Neutrophil (primary cell): ENCODE data around the gene APBA3.

Experiments
- H3K27ac ChIP-seq: fragments of 200-600 bp; sonication (generic); 2 replicates; pipeline ENCODE4 v1.5.1; 2016; ENCODE audit warnings: mild to moderate bottlenecking, moderate library complexity
- H3K27me3 ChIP-seq: fragments of 200-600 bp; sonication (generic); 2 replicates; pipeline ENCODE4 v1.6.0; 2016; ENCODE audit warnings: mild to moderate bottlenecking
- H3K36me3 ChIP-seq: fragments of 200-600 bp; sonication (generic); 2 replicates; pipeline ENCODE4 v1.5.1; 2017
- H3K4me1 ChIP-seq, 2 experiments: fragments of 200-600 bp in 1 of 2; sonication (generic) in 1 of 2; 1 replicate in 1 of 2; 2 replicates in 1 of 2; pipeline versions ENCODE4 v1.5.1 to v1.6.1; 2013 to 2016; ENCODE audit warnings: low read depth in 1 of 2, low read length in 1 of 2, mild to moderate bottlenecking in 1 of 2, moderate library complexity in 1 of 2; ENCODE audit not compliant: control insufficient read depth in 1 of 2, insufficient read depth in 1 of 2
- H3K4me3 ChIP-seq, 2 experiments: fragments of 200-600 bp in 1 of 2; sonication (generic) in 1 of 2; 1 replicate in 1 of 2; 2 replicates in 1 of 2; pipeline ENCODE4 v1.5.1; 2013 to 2016; ENCODE audit warnings: low read depth in 1 of 2, low read length in 1 of 2, mild to moderate bottlenecking in 1 of 2, moderate library complexity in 1 of 2
- H3K9me3 ChIP-seq: fragments of 200-600 bp; sonication (generic); 2 replicates; pipeline ENCODE4 v1.5.1; 2016
- CTCF ChIP-seq: fragments of 200-600 bp; sonication (generic); IDR thresholded peaks from 2 replicates; pipeline ENCODE4 v1.5.1; 2016; ENCODE audit warnings: antibody characterized with exemption

APBA3 gene

GRCh38 chr19:3716147-3716668 is 45.3 kb downstream of the APBA3 start:
- Histone ChIP-seq H3K9me3 (no peaks in the 10 kb centered on the region), H3K27me3 (peaks cover 54% of the 10 kb centered on the region), H3K4me3 (no peak overlapping the region), H3K4me1 (no peaks in the 10 kb centered on the region), H3K27ac (no peak overlapping the region), H3K36me3 (no peaks in the 10 kb centered on the region)
- TF ChIP-seq CTCF = no peak

- no peak overlapping the region for H3K4me3 ChIP-seq
- no peaks in the 10 kb centered on the region for H3K9me3 ChIP-seq
- H3K27me3 ChIP-seq = peaks cover 51% of the 10 kb centered on the region
- no peak for TF ChIP-seq CTCF
- H3K27ac ChIP-seq = no peak overlapping the region
- no peaks in the 10 kb centered on the region for H3K36me3 ChIP-seq
- peaks cover 0 to 3% of the 10 kb centered on the region in 2 experiments for H3K4me1 ChIP-seq
Measured at GRCh38 chr19:3712663-3713611, 48.6 kb downstream of the APBA3 start.

GRCh38 chr19:3710265-3710812 is 51.2 kb downstream of the APBA3 start:
- H3K27ac ChIP-seq = no peak overlapping the region
- H3K36me3 ChIP-seq = no peaks in the 10 kb centered on the region
- H3K4me1 ChIP-seq = peaks cover 0 to 3% of the 10 kb centered on the region in 2 experiments
- no peak overlapping the region for H3K4me3 ChIP-seq
- no peaks in the 10 kb centered on the region for H3K9me3 ChIP-seq
- TF ChIP-seq CTCF = no peak
- H3K27me3 ChIP-seq = peaks cover 63% of the 10 kb centered on the region

- no peak for TF ChIP-seq CTCF
- no peaks in the 10 kb centered on the region for H3K36me3 ChIP-seq
- H3K9me3 ChIP-seq = no peaks in the 10 kb centered on the region
- H3K4me1 ChIP-seq = peaks cover 0 to 3% of the 10 kb centered on the region in 2 experiments
- no peak within 1 kb of the TSS for H3K4me3 ChIP-seq
- H3K27me3 ChIP-seq = peaks cover 65% of the 10 kb centered on the region
- H3K27ac ChIP-seq = no peak within 1 kb of the TSS
Measured at GRCh38 chr19:3708207-3708931, 53.1 kb downstream of the APBA3 start, which contains the start of gene TJP3. Gene TJP3, plus strand, starts transcription at chr19:3708384. Its CDS starts 20,049 bp downstream, at chr19:3728433.

GRCh38 chr19:3707868-3708206 is 53.7 kb downstream of the APBA3 start:
- H3K9me3 ChIP-seq = no peaks in the 10 kb centered on the region
- H3K27ac ChIP-seq = no peak overlapping the region
- no peak for TF ChIP-seq CTCF
- H3K4me1 ChIP-seq = peaks cover 0 to 3% of the 10 kb centered on the region in 2 experiments
- peaks cover 59% of the 10 kb centered on the region for H3K27me3 ChIP-seq
- H3K36me3 ChIP-seq = no peaks in the 10 kb centered on the region
- H3K4me3 ChIP-seq = no peak overlapping the region
